Measurements from ENCODE around the gene SEMA6B. TPM values are rescaled to one million over a fixed set of nuclear protein-coding genes. Genes with fewer than 3 reads are reported as not detected.

SEMA6B gene
- total and polyA plus RNA-seq, 2 donors (not counting 3 experiments of a cell fraction or from before 2014, with no cell fraction given) = 97.8 to 176 TPM

- no peak for TF ChIP-seq FOS (IDR thresholded peaks at IDR 0.05; ENCODE audit: borderline replicate concordance, insufficient read depth, low read length)
- TF ChIP-seq JUN (IDR thresholded peaks at IDR 0.05; ENCODE audit: borderline replicate concordance, insufficient read depth, insufficient read length, low read depth) = no peak
- no peak for TF ChIP-seq MYC (IDR thresholded peaks at IDR 0.05; ENCODE audit: low read depth, low read length)
- TF ChIP-seq CTCF (IDR thresholded peaks at IDR 0.05; ENCODE audit: extremely low read depth in 1 of 2, insufficient read depth in 1 of 2, low read depth in 1 of 2, low read length in 2 of 2) = no peak
- TF ChIP-seq, protein P1, sequence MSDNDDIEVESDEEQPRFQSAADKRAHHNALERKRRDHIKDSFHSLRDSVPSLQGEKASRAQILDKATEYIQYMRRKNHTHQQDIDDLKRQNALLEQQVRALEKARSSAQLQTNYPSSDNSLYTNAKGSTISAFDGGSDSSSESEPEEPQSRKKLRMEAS (IDR thresholded peaks at IDR 0.05; ENCODE audit: insufficient read depth, insufficient read length) = no peak
- TF ChIP-seq POLR2AphosphoS5 (IDR thresholded peaks at IDR 0.05; ENCODE audit: insufficient read depth, low read depth, low read length) = no peak
- H3K27me3 ChIP-seq (ENCODE audit: control insufficient read depth in 2 of 2, insufficient read depth in 2 of 2, low read length in 2 of 2) = no peaks in the 10 kb centered on the region
- no peak overlapping the region for H2AFZ ChIP-seq (ENCODE audit: low read depth, low read length)
- BruUV-seq (replicated peaks) = no TSS peak
- H4K20me1 ChIP-seq (replicated peaks; ENCODE audit: control insufficient read depth, extremely low read depth, insufficient read depth, low read length) = no peaks in the 10 kb centered on the region
- H3K4me2 ChIP-seq (ENCODE audit: insufficient read depth, low read length) = no peak overlapping the region
- H3K27ac ChIP-seq (ENCODE audit: insufficient read depth, low read depth, low read length) = no peak overlapping the region
- POLR2A ChIA-PET = interaction anchor here (0.5 kb wide), 1 partner anchor 8 kb away, joined by 9 read pairs; no protein-coding TSS in a partner anchor
- DNase-seq (ENCODE audit: low read depth, low spot score) (peak; percentile 43), FAIRE-seq (peak; percentile 93)
- dilution Hi-C loops (cut with MboI; ENCODE audit: extremely low pct_ligation_motif_present, low sequenced_read_pairs) = no loop called here
- no peak overlapping the region for H3K9ac ChIP-seq (replicated peaks; ENCODE audit: extremely low read depth, insufficient read depth, low read length)
- CTCF ChIA-PET = interaction anchor here (0.7 to 1.8 kb wide), 8 partner anchors 10 to 80 kb away, joined by 3 to 9 read pairs (median 3); no protein-coding TSS in a partner anchor
- H3K4me1 ChIP-seq (ENCODE audit: control insufficient read depth, extremely low read depth, insufficient read depth, low read length) = peaks cover 26% of the 10 kb centered on the region
- H3K9me3 ChIP-seq (replicated peaks; ENCODE audit: control insufficient read depth, insufficient read depth, low read length) = no peaks in the 10 kb centered on the region
- peaks cover 11 to 40% of the 10 kb centered on the region in 2 experiments for H3K36me3 ChIP-seq (ENCODE audit: control insufficient read depth in 2 of 2, extremely low read depth in 1 of 2, insufficient read depth in 2 of 2, low read length in 2 of 2)
- intact Hi-C loops (cut with micrococcal nuclease) = loop anchor here (5.0 kb wide), 1 partner anchor 166 kb away; the partner anchor contains the start of gene DPP9
- no peak overlapping the region for H3K4me3 ChIP-seq (replicated peaks in 1 of 3; ENCODE audit: insufficient read depth in 1 of 3, low read depth in 1 of 3, low read length in 3 of 3)
- H3K9me1 ChIP-seq (replicated peaks; ENCODE audit: control insufficient read depth, extremely low read depth, insufficient read depth, low read length) = no peaks in the 10 kb centered on the region
- peaks cover 6% of the 10 kb centered on the region for H3K79me2 ChIP-seq (ENCODE audit: control insufficient read depth, insufficient read depth, low read length)
Measured at GRCh38 chr19:4556597-4557127, 2.8 kb downstream of the SEMA6B start.

Data from endothelial cell of umbilical vein (primary cell).